Inferior parietal cortex (tissue), 1 donor: ENCODE results near the gene OVOL1.

Experiments used
- DNase-seq: peaks from one replicate; pipeline ENCODE4 v3.0.0-alpha.2; 2016; ENCODE audit errors: extremely low spot score

Gene OVOL1

DNA sequence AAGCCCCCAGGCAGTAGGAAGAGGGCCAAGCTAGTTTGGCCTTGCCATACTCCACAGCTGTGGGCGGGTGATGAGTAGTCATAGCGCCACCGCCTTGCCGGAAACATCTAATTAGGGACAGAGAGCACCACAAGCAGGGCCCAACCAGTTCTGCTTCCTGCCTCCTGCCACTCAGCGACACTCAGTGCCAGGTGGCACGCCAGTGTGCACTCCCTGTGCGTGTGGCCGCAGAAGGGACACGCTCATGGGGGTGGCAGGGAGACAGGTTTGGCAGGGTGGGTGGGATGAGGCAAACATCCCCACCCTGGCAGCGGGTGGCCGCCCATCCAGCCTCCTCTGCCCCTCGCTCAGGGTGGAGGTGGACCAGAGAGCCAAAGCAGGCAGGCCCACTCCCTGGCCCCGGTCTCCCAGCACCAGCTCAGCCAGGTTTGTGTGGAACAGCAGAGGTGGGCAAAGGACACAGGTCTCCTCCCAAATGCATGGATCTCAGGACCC is 4.9 kb downstream of the OVOL1 start:
- no peak for DNase-seq

GRCh38 chr11:65792456-65792855 is 5.6 kb downstream of the OVOL1 start:
- DNase-seq: no peak

DNA sequence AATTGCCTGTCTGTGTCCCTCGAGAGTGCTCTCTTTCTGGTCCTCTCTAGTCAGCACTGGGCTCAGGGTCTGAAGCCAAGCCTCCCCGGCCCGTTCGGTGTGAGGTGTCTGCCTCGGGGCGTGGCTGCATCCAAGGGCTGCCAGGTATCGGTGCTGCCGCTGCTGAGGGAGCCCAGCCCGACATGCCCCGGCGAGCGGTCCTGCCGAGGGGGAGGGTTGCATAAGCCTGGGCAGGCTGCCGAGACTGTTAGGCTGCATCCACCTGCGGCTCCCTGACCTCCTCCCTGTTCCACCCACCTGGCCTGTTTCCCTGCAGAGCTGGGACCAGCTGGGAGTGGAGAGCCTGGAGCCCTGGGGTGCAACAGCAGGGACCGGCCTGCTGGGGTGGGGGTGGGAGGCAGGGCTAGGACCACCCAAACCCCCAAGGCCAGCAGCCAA is 6.3 kb downstream of the OVOL1 start:
- DNase-seq: no peak

DNA sequence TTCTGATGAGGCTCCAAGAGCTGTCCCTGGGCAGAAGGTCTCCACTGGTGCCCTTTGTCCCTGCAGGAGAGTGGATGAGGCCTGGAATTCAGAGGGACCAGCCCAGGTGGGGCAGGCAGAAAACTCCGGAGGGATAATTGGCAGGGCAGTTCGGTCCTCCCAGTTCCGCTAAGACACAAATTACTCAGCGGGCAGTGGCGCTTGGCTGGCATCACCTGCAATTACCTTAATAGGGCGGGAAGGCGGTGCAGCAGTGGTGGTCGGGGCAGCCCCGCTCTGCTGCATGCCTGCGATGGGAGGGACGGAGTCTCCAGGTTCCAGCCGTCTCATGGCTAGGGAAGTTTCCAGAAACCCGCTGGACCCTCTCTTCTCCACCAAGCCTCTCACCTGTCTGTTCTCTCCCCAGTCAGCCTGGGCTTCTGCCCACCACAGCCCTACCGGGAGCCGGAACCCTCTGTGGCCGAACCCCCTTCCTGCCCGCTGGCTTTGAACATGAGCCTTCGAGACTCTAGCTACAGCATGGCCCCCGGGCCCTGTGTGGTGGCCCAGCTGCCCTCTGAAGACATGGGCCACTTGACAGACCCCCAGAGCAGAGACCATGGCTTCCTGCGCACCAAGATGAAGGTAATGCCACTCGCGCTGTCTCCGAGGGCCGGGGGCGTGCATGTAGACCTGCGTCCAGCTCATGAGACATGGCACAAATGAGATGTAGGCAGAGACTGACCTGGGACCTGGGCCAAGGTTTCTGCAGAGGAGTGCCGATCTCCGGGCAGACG is 7.0 kb downstream of the OVOL1 start:
- DNase-seq: no peak

GRCh38 chr11:65794570-65795510 is 8.0 kb downstream of the OVOL1 start:
- DNase-seq: no peak

GRCh38 chr11:65796726-65797601 is 10.1 kb downstream of the OVOL1 start:
- DNase-seq: no peak

DNA sequence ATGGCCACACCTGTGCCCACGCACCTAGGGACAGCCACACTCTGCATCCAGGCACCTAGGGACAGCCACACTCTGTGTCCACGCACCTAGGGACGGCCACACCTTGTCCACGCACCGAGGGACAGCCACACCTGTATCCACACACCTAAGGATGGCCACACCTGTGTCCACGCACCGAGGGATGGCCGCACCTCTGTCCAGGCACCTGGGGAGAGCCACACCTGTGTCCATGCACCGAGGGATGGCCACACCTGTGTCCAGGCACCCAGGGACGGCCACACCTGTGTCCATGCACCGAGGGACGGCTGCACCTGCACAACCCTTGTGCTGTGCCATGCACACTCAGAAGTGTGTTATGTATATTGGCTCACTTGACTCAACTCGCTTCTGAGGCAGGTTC is 10.8 kb downstream of the OVOL1 start:
- DNase-seq: no peak

GRCh38 chr11:65798882-65799281 is 12.0 kb downstream of the OVOL1 start:
- DNase-seq: no peak

- no peak for DNase-seq
Measured at GRCh38 chr11:65801153-65801987, 14.5 kb downstream of the OVOL1 start.

GRCh38 chr11:65802841-65803240 is 16.0 kb downstream of the OVOL1 start:
- no peak for DNase-seq

DNA sequence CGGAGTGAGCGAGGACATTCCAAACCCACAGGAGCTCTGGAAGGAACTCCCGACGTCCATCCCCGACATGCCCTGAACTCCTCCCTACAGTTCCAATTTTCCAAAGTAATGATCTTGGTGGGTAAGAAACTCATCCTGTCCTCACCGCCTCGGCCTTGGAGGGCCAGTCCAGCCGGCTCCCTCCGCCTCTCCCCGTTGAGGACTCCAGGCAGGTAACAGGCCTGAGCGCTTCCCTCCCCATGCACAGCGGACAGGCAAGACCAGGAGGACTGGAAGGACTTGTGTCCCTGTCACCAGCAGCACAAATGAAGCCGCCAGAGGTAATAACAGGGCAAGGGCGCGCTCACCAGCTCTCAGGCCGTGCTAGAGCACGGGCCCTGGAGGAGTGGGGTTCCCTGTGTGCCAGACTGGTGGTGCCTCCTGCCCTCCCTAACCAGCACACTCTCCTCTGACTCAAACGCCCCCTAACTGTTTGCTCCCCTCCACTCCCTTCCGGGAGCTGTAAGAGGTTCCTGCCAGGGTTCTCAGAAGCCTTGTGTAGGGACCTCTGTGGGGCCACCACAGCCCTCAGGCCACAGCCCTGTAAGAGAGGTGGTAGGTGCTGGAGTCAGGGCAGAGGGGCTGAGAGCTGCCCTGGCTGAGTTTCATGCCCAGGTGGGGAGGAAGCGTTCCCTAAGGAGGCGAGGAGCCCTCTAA is 17.1 kb downstream of the OVOL1 start:
- DNase-seq: no peak

GRCh38 chr11:65806979-65807378 is 20.1 kb downstream of the OVOL1 start:
- DNase-seq: no peak

DNA sequence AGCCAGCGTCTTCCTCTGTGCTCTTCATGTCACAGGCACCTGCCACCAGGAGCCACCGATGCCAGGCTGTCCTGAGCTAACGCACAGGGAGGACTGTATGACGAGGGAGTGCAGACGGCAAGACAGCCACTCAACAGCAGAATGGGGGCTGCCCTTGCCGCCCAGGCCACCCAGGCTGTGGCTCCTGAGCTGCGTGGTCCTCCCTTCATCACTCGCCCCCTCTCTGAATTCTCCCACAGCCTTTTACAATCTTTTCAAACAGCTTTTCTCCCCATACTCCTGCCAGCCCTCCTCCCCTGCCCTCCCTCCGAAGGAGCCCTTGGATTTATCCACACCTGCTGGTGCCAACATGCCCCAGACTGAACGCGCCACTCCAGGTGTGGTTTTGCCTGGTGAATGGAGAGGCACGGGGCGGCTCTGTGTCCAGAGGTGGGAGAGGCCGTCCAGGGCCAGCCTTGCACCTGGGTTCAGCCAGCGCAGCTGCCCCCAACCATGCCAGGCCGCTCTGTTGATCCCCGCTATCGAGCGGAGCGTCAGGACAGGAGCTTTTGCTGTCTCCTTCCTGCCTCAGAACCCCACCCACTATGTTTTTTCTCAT is 22.0 kb downstream of the OVOL1 start:
- no peak for DNase-seq

DNA sequence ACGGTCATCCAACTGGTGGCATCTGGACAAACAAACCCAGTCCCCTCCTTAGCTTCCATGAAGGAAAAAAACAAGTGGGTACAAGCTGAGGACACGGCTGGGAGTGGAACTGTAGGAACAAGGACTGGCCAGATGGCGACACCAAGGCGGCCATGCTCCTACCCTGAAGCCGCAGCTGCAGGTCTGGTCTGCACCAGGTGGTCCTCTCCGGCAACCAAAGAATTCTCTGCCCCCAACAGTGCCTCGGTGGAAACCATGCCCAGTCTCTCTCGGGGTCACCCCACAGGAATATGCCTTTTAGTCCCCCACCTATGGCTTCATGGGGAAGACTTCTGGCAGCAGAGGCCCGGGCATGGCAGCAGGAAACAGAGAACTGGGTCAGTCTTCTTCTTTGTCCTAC is 22.6 kb downstream of the OVOL1 start:
- DNase-seq: no peak

- DNase-seq: no peak
Measured at GRCh38 chr11:65810046-65810868, 23.4 kb downstream of the OVOL1 start.

DNA sequence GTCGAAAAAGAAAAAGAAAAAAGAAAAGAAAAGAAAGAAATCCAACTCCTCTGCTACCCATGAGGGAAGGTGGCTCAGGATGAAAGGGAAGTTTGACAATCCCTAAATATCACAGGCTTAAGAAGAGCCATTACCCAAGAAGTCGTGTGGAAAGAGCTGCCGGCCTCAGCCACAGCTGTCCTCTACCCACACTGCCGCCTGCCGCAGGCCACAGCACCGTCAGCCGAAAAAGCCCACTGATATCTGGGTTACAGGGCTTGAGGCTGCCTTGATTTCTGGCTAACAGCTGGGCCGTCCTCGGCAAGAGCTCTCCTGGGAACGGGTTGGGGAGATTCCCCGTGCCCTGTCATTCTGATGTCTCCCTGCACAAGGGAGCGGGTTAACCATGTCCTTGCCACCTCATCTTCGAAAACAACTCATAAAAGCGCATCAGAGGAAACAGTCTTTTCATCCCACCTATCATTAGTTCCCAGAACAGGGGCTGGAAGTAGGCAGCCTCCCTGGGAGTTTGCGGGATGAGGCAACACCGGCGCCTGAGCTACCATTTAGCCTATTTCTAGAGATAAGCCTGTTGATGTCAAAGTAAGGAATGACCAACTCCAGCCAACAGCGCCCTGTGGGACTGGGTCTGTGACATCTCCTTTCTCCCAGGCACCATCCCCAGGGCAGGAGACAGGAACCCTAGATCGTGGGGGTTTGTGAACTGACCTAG is 25.1 kb downstream of the OVOL1 start:
- DNase-seq: no peak

DNA sequence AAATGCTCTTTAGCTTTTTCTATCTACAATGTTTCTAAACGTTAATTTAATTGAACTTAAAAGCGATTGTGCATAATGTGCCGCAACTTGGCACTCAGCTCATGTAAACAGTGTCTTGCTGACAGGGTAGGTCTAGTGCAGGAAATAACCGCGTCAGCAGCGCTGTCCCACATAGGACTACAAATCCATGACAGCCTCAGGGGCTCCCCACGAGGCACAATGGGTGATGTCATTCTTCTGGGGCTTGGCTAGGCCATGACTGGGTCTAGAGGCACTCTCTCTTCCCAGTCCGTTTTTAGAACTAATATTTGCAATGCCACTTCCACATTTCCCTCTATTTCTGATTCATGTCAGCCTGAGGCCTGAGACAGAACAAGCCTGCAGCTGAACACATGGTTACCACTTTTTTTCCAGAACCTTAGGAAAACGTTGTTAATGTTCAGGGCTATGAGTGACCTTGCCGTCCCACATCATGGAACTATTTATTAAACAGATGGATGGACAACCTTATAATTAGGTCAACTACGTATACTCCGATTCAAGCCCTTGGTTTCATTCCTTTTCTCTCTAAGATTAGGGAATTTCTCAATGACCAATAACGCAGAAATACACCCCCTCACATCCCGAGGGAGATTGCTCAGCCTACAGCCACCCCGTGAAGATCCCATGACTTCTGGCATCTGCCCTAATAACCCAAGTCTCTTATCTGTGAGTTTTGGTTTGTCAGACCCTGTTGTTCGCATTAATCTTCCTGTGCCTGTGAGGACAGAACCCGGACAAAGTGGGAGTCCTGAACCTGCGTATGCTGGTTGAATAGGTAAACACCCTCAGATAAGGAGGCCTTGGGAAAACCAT is 27.5 kb downstream of the OVOL1 start:
- DNase-seq: no peak
